Measurements from ENCODE around the gene TGM5. TPM values are rescaled to one million over a fixed set of nuclear protein-coding genes. Genes with fewer than 3 reads are reported as not detected.

Gene TGM5
- total RNA-seq, 2 donors from 2014 or later, result not detected

DNA sequence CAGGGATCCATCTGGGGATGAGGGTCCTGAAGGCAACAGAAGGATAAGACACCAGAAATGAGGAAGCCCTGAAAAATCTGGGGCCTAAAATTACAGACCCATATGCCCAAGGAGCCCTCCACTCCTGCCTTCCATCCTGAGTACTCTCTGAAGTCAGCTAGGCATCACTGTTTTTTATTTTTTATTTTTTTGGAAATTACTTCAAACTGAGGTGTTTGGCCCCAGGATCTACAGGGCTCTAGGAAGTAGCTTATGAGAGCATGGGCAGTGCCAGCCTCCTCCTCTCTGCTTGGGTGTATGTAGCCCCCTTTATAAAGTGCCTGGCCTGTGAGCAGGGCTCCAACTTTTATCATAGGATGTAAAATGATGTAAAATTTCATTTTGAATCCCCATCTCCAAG, 53.8 kb downstream of the TGM5 start:
- Mint-ChIP-seq H3K27ac (no peak overlapping the region), H3K4me1 (no peaks in the 10 kb centered on the region), H3K9me3 (no peaks in the 10 kb centered on the region), H3K27me3 (ENCODE audit: insufficient read depth) (peaks cover 3% of the 10 kb centered on the region), H3K4me3 (no peak overlapping the region), H3K36me3 (ENCODE audit: low read depth) (no peaks in the 10 kb centered on the region)
- TF ChIP-seq, protein P1, sequence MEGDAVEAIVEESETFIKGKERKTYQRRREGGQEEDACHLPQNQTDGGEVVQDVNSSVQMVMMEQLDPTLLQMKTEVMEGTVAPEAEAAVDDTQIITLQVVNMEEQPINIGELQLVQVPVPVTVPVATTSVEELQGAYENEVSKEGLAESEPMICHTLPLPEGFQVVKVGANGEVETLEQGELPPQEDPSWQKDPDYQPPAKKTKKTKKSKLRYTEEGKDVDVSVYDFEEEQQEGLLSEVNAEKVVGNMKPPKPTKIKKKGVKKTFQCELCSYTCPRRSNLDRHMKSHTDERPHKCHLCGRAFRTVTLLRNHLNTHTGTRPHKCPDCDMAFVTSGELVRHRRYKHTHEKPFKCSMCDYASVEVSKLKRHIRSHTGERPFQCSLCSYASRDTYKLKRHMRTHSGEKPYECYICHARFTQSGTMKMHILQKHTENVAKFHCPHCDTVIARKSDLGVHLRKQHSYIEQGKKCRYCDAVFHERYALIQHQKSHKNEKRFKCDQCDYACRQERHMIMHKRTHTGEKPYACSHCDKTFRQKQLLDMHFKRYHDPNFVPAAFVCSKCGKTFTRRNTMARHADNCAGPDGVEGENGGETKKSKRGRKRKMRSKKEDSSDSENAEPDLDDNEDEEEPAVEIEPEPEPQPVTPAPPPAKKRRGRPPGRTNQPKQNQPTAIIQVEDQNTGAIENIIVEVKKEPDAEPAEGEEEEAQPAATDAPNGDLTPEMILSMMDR (conservative IDR thresholded peaks at IDR 0.05), result no peak
- no peak overlapping the region for H3K27ac ChIP-seq (ENCODE audit: low read depth, low read length)
- DNase-seq, result no peak
- no peaks in the 10 kb centered on the region for H3K9me3 ChIP-seq (ENCODE audit: control insufficient read depth, low read length)
- no peaks in the 10 kb centered on the region for H3K27me3 ChIP-seq (ENCODE audit: control insufficient read depth, insufficient read depth, low read length, poor library complexity, severe bottlenecking)
- no peaks in the 10 kb centered on the region for H3K4me1 ChIP-seq (ENCODE audit: control insufficient read depth, insufficient read depth, low read length)
- H3K4me3 ChIP-seq (ENCODE audit: low read length), result no peak overlapping the region
- H3K9ac ChIP-seq (ENCODE audit: extremely low read depth, low read length, poor library complexity, severe bottlenecking), result no peak overlapping the region
- no peaks in the 10 kb centered on the region for H3K36me3 ChIP-seq (ENCODE audit: control insufficient read depth, insufficient read depth, low read length)

DNA sequence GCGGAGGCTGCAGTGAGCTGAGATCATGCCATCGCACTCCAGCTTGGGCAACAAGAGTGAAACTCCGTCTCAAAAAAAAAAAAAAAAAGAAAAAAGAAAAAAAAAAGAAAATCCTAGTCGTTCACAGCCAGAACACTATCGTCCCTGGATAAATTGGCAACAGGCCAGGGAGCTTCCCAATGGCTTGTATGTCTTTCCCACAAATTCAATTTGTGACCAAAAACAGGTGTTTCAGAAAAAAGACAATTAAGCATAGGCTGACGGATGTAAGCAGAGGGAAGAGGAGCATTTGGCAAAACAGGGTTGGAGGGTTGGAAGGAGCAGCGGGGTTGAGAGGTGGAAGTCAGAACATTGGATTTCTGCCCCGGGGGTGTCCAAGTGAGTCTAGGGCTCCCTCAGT, 54.4 kb downstream of the TGM5 start:
- TF ChIP-seq, protein P1 (conservative IDR thresholded peaks at IDR 0.05), result no peak
- H3K9ac ChIP-seq (ENCODE audit: extremely low read depth, low read length, poor library complexity, severe bottlenecking), result no peak overlapping the region
- Mint-ChIP-seq H3K27me3 (ENCODE audit: insufficient read depth) (peaks cover 3% of the 10 kb centered on the region), H3K27ac (no peak overlapping the region), H3K9me3 (no peaks in the 10 kb centered on the region), H3K4me3 (no peak overlapping the region), H3K36me3 (ENCODE audit: low read depth) (no peaks in the 10 kb centered on the region), H3K4me1 (no peaks in the 10 kb centered on the region)
- no peak for DNase-seq
- H3K27me3 ChIP-seq (ENCODE audit: control insufficient read depth, insufficient read depth, low read length, poor library complexity, severe bottlenecking), result no peaks in the 10 kb centered on the region
- no peaks in the 10 kb centered on the region for H3K9me3 ChIP-seq (ENCODE audit: control insufficient read depth, low read length)
- no peaks in the 10 kb centered on the region for H3K36me3 ChIP-seq (ENCODE audit: control insufficient read depth, insufficient read depth, low read length)
- H3K4me3 ChIP-seq (ENCODE audit: low read length), result no peak overlapping the region
- WGBS, 2 experiments (ENCODE audit: insufficient coverage in 1 of 2, insufficient read length in 1 of 2), result 90 to 97% methylated on average over 4 to 8 of the region's 8 CpGs
- H3K4me1 ChIP-seq (ENCODE audit: control insufficient read depth, insufficient read depth, low read length), result no peaks in the 10 kb centered on the region
- H3K27ac ChIP-seq (ENCODE audit: low read depth, low read length), result no peak overlapping the region

DNA sequence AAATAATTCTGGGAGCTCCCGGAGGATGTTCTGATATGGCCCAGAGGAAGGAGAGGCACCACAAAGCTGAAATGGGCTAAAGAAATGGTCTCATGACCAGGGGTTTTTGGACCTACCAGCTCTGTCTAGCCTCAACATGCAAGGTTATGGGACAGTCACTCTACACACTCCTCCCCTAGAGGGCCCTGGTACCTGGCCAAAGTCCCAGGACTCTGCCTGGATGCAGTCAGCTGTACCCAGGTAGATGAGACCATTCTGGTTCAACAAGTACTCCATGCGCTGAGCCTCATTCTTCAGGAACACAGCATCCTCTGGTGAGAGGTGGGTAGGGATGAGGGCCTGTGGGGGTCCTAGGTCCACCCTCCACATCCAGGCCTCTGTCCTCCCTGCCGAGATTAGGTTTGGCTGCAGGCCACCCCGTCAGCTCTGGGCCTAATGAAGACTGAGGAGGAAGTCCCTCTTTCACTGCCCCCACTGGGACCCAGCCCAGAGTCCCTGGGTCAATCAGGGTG, 55.4 kb downstream of the TGM5 start:
- H3K4me3 Mint-ChIP-seq, result no peak overlapping the region
- Histone ChIP-seq H3K36me3 (ENCODE audit: control insufficient read depth, insufficient read depth, low read length) (no peaks in the 10 kb centered on the region), H3K27me3 (ENCODE audit: control insufficient read depth, insufficient read depth, low read length, poor library complexity, severe bottlenecking) (no peaks in the 10 kb centered on the region), H3K4me3 (ENCODE audit: low read length) (no peak overlapping the region), H3K27ac (ENCODE audit: low read depth, low read length) (no peak overlapping the region), H3K4me1 (ENCODE audit: control insufficient read depth, insufficient read depth, low read length) (no peaks in the 10 kb centered on the region), H3K9ac (ENCODE audit: extremely low read depth, low read length, poor library complexity, severe bottlenecking) (no peak overlapping the region), H3K9me3 (ENCODE audit: control insufficient read depth, low read length) (no peaks in the 10 kb centered on the region)
- peaks cover 3% of the 10 kb centered on the region for H3K27me3 Mint-ChIP-seq (ENCODE audit: insufficient read depth)
- TF ChIP-seq, protein P1 (conservative IDR thresholded peaks at IDR 0.05), result no peak
- H3K27ac Mint-ChIP-seq, result no peak overlapping the region
- no peaks in the 10 kb centered on the region for H3K9me3 Mint-ChIP-seq
- H3K36me3 Mint-ChIP-seq (ENCODE audit: low read depth), result no peaks in the 10 kb centered on the region
- no peaks in the 10 kb centered on the region for H3K4me1 Mint-ChIP-seq
- no peak for DNase-seq
- WGBS, 2 experiments (ENCODE audit: insufficient coverage in 1 of 2, insufficient read length in 1 of 2), result 91 to 92% methylated on average over 1 to 4 of the region's 4 CpGs

Measured in endodermal cell (in vitro differentiated cells).